Adrenal gland (tissue), 5 donors: ENCODE results near the gene KRT16.
"Not testable (repeated sequence)": the region's sequence is repeated elsewhere in the genome, so short reads cannot be mapped to it uniquely, and the experiment has no call there.

Source experiments
- POLR2A ChIP-seq, 2 donors: fragments of 450-650 bp; IDR thresholded peaks; one replicate each; pipeline ENCODE4 v1.6.1; 2017; ENCODE audit warnings: antibody characterized with exemption in 2 of 2, mild to moderate bottlenecking in 2 of 2, moderate library complexity in 1 of 2
- TF ChIP-seq, protein P1 (sequence below), 6 experiments: fragments of 450-650 bp in 4 of 6; fragments of 200-600 bp in 2 of 6; sonication (generic) in 1 of 6; IDR thresholded peaks; 1 replicate in 5 of 6; 2 replicates in 1 of 6; pipeline versions ENCODE4 v1.5.1 to v1.8.0; 2016 to 2021; ENCODE audit warnings: antibody characterized with exemption in 6 of 6, mild to moderate bottlenecking in 2 of 6, moderate library complexity in 1 of 6
- donor health status: DM: no; HTN: no; CAD: no.

DNA sequence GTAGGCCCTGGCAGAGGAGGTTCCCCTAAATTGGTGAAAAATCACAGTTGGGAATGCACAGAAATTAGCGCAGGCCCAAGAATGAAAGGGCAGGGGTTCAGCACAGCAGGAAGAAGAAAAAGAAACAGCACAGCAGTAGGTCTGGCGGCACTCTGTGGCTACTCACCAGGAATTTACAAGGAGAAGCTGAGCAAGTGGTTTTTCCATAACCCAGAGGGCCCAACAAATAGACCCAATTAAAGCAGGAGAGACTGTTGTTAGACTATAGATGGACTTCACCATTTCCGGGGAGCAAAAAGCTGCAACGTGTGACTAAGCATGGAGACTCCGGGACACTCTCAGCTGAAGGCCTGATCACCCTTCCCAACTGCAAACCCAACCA lies 14.3 kb upstream of the KRT16 start:
- TF ChIP-seq, protein P1, sequence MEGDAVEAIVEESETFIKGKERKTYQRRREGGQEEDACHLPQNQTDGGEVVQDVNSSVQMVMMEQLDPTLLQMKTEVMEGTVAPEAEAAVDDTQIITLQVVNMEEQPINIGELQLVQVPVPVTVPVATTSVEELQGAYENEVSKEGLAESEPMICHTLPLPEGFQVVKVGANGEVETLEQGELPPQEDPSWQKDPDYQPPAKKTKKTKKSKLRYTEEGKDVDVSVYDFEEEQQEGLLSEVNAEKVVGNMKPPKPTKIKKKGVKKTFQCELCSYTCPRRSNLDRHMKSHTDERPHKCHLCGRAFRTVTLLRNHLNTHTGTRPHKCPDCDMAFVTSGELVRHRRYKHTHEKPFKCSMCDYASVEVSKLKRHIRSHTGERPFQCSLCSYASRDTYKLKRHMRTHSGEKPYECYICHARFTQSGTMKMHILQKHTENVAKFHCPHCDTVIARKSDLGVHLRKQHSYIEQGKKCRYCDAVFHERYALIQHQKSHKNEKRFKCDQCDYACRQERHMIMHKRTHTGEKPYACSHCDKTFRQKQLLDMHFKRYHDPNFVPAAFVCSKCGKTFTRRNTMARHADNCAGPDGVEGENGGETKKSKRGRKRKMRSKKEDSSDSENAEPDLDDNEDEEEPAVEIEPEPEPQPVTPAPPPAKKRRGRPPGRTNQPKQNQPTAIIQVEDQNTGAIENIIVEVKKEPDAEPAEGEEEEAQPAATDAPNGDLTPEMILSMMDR (IDR thresholded peaks at IDR 0.05) = not testable (repeated sequence)
- TF ChIP-seq POLR2A (IDR thresholded peaks at IDR 0.05) = not testable (repeated sequence)
